ENCODE data around the gene ZNF500. TPM values are rescaled to one million over a fixed set of nuclear protein-coding genes. Genes with fewer than 3 reads are reported as not detected.
"Not testable (repeated sequence)": the region's sequence is repeated elsewhere in the genome, so short reads cannot be mapped to it uniquely, and the experiment has no call there.

Gene ZNF500
- polyA plus RNA-seq, 5 donors: 12.7 to 20.4 (median 16.9) TPM

GRCh38 chr16:4798456-4798855 lies 31.5 kb upstream of the ZNF500 start:
- DNase-seq: no peak

- DNase-seq: no peak
Observed at GRCh38 chr16:4797805-4798252, 30.9 kb upstream of the ZNF500 start.

- no peak for DNase-seq
Observed at GRCh38 chr16:4796982-4797804, 30.2 kb upstream of the ZNF500 start.

- DNase-seq: no peak
Observed at GRCh38 chr16:4795828-4796572, 29.0 kb upstream of the ZNF500 start.

- no peak for DNase-seq
Observed at GRCh38 chr16:4795181-4795827, 28.3 kb upstream of the ZNF500 start, which contains the start of gene SMIM22. SMIM22 (plus strand) TSS chr16:4795369; CDS start chr16:4795735, 366 bp downstream.

GRCh38 chr16:4792951-4793513 lies 26.1 kb upstream of the ZNF500 start:
- DNase-seq: no peak

- DNase-seq: no peak
Observed at GRCh38 chr16:4790871-4791270, 23.9 kb upstream of the ZNF500 start.

GRCh38 chr16:4790261-4790660 lies 23.3 kb upstream of the ZNF500 start:
- DNase-seq: no peak

GRCh38 chr16:4788910-4789309 lies 21.9 kb upstream of the ZNF500 start:
- DNase-seq: no peak

- DNase-seq: no peak
Observed at GRCh38 chr16:4788489-4788889, 21.5 kb upstream of the ZNF500 start.

GRCh38 chr16:4787627-4788482 lies 20.9 kb upstream of the ZNF500 start, which contains the start of gene SEPTIN12:
SEPTIN12 (minus strand) TSS chr16:4788345; CDS start chr16:4787645, 700 bp downstream.
- no peak for DNase-seq

GRCh38 chr16:4787068-4787467 lies 20.1 kb upstream of the ZNF500 start:
- DNase-seq: no peak

- DNase-seq: no peak
Observed at GRCh38 chr16:4785758-4786433, 18.9 kb upstream of the ZNF500 start.

GRCh38 chr16:4784444-4784987 lies 17.6 kb upstream of the ZNF500 start:
- not testable (repeated sequence) for DNase-seq

- no peak for DNase-seq
Observed at GRCh38 chr16:4783951-4784336, 17.0 kb upstream of the ZNF500 start.

GRCh38 chr16:4783251-4783950 lies 16.4 kb upstream of the ZNF500 start:
- DNase-seq: no peak

GRCh38 chr16:4780235-4780634 lies 13.3 kb upstream of the ZNF500 start:
- no peak for DNase-seq

- DNase-seq: no peak
Observed at GRCh38 chr16:4778050-4778392, 11.1 kb upstream of the ZNF500 start.

- no peak for DNase-seq
Observed at GRCh38 chr16:4777339-4778049, 10.5 kb upstream of the ZNF500 start.
